Activated CD4-positive, alpha-beta T cell treated with anti-CD3 and anti-CD28 coated beads, Interleukin-2, amount 10 ng/mL, durations not matched to agents 7 days and 5 days (primary cell): Measurements from ENCODE around the gene SPECC1L. TPM values are rescaled to one million over a fixed set of nuclear protein-coding genes. Genes with fewer than 3 reads are reported as not detected.

ENCODE experiments used
- CTCF ChIA-PET: fragments of 350-600 bp; sonication (Branson Sonifier 250); formaldehyde crosslinking; loops from one replicate; lab custom pipeline; 2021; ENCODE audit warnings: antibody characterized with exemption; lab: Charles Lee
- POLR2A ChIA-PET: fragments of 350-600 bp; sonication (Branson Sonifier 250); formaldehyde crosslinking; loops from one replicate; lab custom pipeline; 2021; ENCODE audit warnings: antibody characterized with exemption; lab: Charles Lee
- DNase-seq: peaks from one replicate; pipeline ENCODE4 v3.0.0-alpha.2; 2020
- H3K27ac Mint-ChIP-seq: one replicate; pipeline ENCODE4 v1.8.0; 2021; ENCODE audit warnings: mild to moderate bottlenecking, moderate library complexity, mixed read lengths
- H3K27me3 Mint-ChIP-seq: one replicate; pipeline ENCODE4 v1.8.0; 2021; ENCODE audit warnings: mixed read lengths
- H3K36me3 Mint-ChIP-seq: one replicate; pipeline ENCODE4 v1.8.0; 2021; ENCODE audit warnings: low read depth, mixed read lengths
- H3K4me1 Mint-ChIP-seq: one replicate; pipeline ENCODE4 v1.8.0; 2021; ENCODE audit warnings: mixed read lengths
- H3K4me3 Mint-ChIP-seq: one replicate; pipeline ENCODE4 v1.8.0; 2021; ENCODE audit warnings: mild to moderate bottlenecking, moderate library complexity, mixed read lengths
- H3K9me3 Mint-ChIP-seq: one replicate; pipeline ENCODE4 v1.8.0; 2021; ENCODE audit warnings: mixed read lengths
- total RNA-seq, 2 experiments: library from RNA; stranded (reverse); gene quantifications; one replicate each; pipeline ENCODE4 v1.2.3, GENCODE V29; 2021

The SPECC1L gene
- total RNA-seq, 2 experiments from 2014 or later, result 53.1 to 59.5 TPM

DNA sequence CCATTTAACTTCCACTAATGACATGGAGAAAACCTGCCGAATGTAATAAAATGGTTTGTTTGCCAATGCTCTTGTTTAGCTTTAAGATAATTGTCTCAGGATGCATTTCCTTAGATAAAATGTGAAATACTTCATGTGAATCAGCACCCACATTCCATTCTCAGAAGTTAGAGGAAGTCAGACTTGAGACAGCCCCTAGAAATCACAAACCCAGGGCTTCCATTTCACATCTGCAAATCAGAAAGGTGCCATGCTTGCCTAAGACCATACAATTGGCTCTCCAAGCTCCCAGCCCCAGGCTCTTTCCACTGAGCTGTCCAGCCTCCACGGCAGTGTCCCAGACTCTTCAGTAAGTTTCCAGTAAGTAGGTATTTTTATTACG is 121.2 kb downstream of the SPECC1L start:
- Mint-ChIP-seq H3K27me3 (no peaks in the 10 kb centered on the region), H3K27ac (no peak overlapping the region), H3K4me1 (peaks cover 30% of the 10 kb centered on the region), H3K36me3 (peaks cover 23% of the 10 kb centered on the region), H3K4me3 (no peak overlapping the region), H3K9me3 (no peaks in the 10 kb centered on the region)
- CTCF ChIA-PET, result interaction anchor here (0.9 to 3.1 kb wide), 3 partner anchors 7 to 488 kb away, joined by 3 to 8 read pairs (median 6); no protein-coding TSS in a partner anchor
- POLR2A ChIA-PET, result interaction anchor here (0.7 kb wide), 1 partner anchor 9 kb away, joined by 3 read pairs; no protein-coding TSS in a partner anchor
- DNase-seq, result no peak

DNA sequence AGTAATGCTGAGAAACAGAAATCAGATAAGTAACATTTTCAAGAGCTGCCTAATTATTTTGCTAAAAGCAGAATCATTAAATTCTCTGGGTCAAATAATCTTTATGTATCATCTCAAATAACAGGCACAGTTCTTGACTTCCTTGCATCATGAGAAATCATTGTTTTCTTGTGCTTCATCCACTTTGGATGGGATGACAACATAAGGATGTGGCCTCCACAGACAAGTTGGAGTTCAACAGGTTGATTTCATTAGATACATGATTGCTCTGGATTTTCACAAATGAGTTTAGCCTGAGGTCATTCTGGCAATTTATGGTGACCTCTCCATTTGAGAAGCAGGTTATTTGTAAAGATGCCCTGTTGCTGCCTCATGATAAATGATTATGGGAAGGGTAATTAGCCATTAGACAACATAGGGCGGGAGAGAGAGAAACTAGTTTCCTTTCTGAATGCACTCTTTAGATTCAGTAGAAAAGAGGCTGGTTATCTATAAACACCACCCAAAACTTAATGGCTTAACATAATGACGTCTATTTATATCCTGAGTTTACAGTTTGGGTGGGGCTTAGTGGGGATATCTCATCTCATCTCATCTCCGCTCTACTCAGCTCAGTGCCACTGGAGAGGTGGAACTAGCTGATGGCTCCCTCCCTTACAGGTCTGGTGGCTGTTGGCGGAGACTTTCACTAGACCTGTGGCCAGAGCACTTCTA is 121.7 kb downstream of the SPECC1L start:
- CTCF ChIA-PET, result interaction anchor here (0.6 to 3.1 kb wide), 5 partner anchors 7 to 489 kb away, joined by 3 to 8 read pairs (median 3); no protein-coding TSS in a partner anchor
- Mint-ChIP-seq H3K4me1 (peaks cover 27% of the 10 kb centered on the region), H3K27ac (no peak overlapping the region)

DNA sequence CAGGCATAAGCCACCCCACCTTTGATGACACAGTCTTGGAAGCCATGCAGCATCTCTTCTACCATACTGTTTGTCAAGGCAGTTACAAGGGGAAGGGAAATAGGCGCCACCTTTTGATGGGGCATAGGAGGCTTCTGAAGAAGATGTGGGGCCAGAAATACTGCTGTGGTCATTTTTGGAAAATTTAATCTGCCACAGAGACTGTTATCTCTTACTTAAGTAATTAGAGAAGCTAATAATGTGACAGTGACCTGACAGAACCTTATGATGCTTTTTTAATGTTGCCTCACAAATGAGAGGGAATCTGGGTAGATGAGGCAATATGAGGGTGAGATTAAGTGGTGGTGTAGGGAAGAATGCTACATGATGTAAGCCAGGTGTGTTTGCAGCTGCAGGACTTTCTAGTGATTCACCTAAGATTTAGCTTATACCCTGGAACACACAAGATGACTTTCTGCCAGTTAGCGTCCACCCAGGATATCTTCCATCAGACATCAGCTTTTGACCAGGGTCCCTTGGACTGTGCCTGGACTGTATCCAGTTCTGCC is 122.5 kb downstream of the SPECC1L start:
- ChIA-PET POLR2A (no interaction called here), CTCF (interaction anchor here (0.6 to 1.5 kb wide), 2 partner anchors 8 to 28 kb away, joined by 3 read pairs; no protein-coding TSS in a partner anchor)

More for the DNA sequence above, 121.7 kb downstream of the SPECC1L start:
- no peak overlapping the region for H3K4me3 Mint-ChIP-seq
- peaks cover 20% of the 10 kb centered on the region for H3K36me3 Mint-ChIP-seq
- no peaks in the 10 kb centered on the region for H3K9me3 Mint-ChIP-seq
- POLR2A ChIA-PET, result no interaction called here
- no peak for DNase-seq
- H3K27me3 Mint-ChIP-seq, result no peaks in the 10 kb centered on the region

DNA sequence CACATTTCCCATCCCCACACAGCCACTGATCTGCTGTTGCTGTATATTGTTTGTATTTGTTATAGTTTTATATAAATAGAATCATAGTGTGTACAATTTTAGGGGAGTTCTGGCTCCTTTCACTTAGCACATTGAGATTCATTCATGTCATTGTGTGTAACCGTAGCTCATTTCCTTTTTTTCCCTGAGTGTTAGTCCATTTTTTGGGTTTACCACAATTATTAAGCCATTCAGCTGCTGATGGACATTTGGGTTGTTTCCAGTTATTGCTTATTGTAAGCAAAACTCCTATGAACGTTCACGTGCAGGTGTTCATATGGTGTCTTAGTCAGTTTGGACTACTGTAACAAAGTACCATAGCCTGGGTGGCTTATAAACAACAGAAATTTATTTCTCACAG is 123.2 kb downstream of the SPECC1L start:
- Mint-ChIP-seq H3K4me1 (peaks cover 40% of the 10 kb centered on the region), H3K36me3 (peaks cover 19% of the 10 kb centered on the region), H3K4me3 (no peak overlapping the region), H3K27ac (no peak overlapping the region), H3K9me3 (no peaks in the 10 kb centered on the region), H3K27me3 (no peaks in the 10 kb centered on the region)
- ChIA-PET CTCF (interaction anchor here (1.5 kb wide), 1 partner anchor 7 kb away, joined by 3 read pairs; no protein-coding TSS in a partner anchor), POLR2A (no interaction called here)
- no peak for DNase-seq

More for the DNA sequence above, 122.5 kb downstream of the SPECC1L start:
- Mint-ChIP-seq H3K27me3 (no peaks in the 10 kb centered on the region), H3K4me1 (peaks cover 32% of the 10 kb centered on the region), H3K9me3 (no peaks in the 10 kb centered on the region), H3K27ac (no peak overlapping the region), H3K4me3 (no peak overlapping the region), H3K36me3 (peaks cover 21% of the 10 kb centered on the region)
- DNase-seq, result no peak

DNA sequence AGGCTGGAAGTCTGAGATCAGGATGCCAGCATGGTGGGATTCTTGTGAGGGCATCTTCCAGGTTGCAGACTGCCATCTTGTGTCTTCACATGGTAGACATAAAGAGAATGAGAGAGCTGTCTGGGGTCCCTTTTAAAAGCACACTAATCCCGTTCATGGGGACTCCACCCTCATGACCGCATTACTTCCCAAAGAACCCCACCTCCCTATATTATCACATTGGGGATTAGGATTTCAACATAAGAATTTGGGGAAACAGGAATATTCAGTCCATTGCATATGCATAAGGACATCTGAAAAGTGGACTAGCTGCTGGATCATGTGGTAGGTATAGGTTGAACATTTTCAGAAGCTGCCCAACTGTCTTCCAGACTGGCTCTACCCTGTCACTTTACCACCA is 123.6 kb downstream of the SPECC1L start:
- Mint-ChIP-seq H3K9me3 (no peaks in the 10 kb centered on the region), H3K4me3 (no peak overlapping the region), H3K27ac (no peak overlapping the region), H3K36me3 (peaks cover 19% of the 10 kb centered on the region), H3K27me3 (no peaks in the 10 kb centered on the region), H3K4me1 (peaks cover 41% of the 10 kb centered on the region)
- ChIA-PET CTCF (no interaction called here), POLR2A (no interaction called here)
- no peak for DNase-seq

DNA sequence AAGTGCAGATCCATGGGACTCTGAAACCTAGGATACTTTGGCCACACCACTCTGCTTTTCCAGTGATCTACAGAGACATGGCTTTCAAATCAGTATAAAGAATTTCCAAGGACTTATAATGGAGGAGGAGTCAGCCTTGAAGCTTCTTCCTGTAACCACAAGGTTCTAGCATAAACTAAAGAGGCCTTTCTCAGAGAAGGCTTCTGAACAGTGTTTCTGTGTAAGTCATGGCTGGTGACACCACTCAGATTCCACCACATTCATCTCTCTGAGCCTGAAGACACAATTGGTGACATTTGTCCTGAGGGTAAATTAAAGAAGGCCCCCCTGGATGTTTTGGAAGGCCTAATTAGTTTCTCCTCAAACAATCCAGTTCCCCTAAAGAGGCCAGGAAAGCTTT is 127.8 kb downstream of the SPECC1L start:
- Mint-ChIP-seq H3K4me1 (peaks cover 42% of the 10 kb centered on the region), H3K9me3 (no peaks in the 10 kb centered on the region), H3K27ac (no peak overlapping the region), H3K4me3 (no peak overlapping the region), H3K27me3 (no peaks in the 10 kb centered on the region), H3K36me3 (peaks cover 19% of the 10 kb centered on the region)
- no peak for DNase-seq
- ChIA-PET POLR2A (no interaction called here), CTCF (interaction anchor here (2.6 kb wide), 1 partner anchor 8 kb away, joined by 8 read pairs; no protein-coding TSS in a partner anchor)

DNA sequence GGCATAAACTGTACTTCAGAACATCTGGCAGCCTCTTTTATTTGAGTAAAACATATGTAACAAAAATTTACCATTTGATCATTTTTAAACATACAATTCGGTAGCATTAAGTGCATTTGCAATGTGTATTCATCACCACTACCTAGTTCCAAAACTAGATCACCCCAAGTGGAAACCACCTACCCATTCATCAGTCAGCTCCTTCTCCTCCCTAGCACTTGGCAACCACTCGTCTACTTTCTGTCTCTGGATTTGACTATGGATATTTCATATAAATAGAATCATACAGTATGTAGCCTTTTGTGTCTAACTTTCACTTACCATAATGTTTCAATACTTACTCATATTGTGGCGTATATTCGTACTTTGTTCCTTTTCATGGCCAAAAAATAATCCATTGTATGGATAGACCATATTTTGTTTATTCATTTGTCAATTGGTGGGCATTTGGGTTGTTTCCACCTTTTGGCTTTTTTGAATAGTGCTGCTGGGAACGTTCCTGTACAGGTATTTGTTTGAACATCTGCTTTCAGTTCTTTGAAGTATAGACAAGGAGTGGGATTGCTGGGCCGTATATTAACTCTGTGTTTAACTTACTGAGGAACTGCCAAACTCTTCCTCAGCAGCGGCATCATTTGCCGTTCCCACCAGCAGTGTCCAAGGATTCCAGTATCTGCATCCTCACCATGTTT is 129.5 kb downstream of the SPECC1L start:
- POLR2A ChIA-PET, result interaction anchor here (0.6 kb wide), 1 partner anchor 168 kb away, joined by 3 read pairs; no protein-coding TSS in a partner anchor
- CTCF ChIA-PET, result interaction anchor here (0.6 to 2.6 kb wide), 7 partner anchors 9 to 588 kb away, joined by 3 to 8 read pairs (median 4); no protein-coding TSS in a partner anchor
- H3K36me3 Mint-ChIP-seq, result peaks cover 22% of the 10 kb centered on the region

DNA sequence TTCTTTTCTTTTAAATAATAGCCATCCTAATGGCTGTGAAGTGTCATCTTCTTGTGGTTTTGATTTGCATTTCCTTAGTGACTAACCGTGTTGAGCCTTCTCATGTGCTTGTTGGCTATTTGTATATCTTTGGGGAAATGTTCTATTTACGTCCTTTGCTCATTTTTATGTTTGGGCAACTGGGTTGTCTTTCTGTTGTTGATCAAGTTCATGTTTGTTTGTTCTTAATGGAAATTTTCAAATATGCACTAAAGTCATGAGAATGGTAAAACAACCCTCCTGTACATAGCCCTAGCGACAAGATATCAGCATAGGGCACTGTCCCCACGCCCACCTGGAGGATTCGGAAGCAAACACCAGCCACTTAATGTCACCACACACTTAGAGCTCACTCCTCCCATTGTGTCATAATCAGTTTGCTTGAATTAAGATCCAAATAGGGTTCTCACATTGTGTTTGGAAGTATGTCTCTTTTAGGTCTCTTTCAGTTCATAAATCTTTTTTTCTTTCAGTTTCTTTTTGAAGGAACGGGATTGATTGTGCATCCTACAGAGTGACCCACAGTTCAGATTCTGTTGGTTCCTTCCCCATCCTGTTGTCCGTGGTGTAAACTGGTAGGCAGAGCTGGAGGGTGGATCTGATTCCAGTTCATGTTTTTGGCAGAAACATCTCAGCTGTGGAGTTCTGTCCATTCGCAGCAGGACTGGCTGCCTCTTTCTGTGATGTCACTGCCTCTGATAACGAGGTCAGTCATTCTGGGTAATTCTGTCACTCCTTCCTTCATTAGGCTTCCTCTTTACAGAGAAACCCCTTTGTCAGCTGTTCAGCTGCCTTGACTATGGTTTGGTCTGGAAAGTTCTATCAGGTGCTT is 130.3 kb downstream of the SPECC1L start:
- H3K27ac Mint-ChIP-seq, result peak overlapping the region; percentile 37
- H3K9me3 Mint-ChIP-seq, result no peaks in the 10 kb centered on the region
- CTCF ChIA-PET, result interaction anchor here (1.2 to 2.6 kb wide), 4 partner anchors 8 to 21 kb away, joined by 3 to 8 read pairs (median 6); no protein-coding TSS in a partner anchor
- DNase-seq, result no peak
- peaks cover 40% of the 10 kb centered on the region for H3K4me1 Mint-ChIP-seq
- POLR2A ChIA-PET, result interaction anchor here (0.6 kb wide), 1 partner anchor 167 kb away, joined by 3 read pairs; no protein-coding TSS in a partner anchor
- peaks cover 22% of the 10 kb centered on the region for H3K36me3 Mint-ChIP-seq
- no peaks in the 10 kb centered on the region for H3K27me3 Mint-ChIP-seq
- H3K4me3 Mint-ChIP-seq, result peak overlapping the region; percentile 39

More for the DNA sequence above, 129.5 kb downstream of the SPECC1L start:
- Mint-ChIP-seq H3K27me3 (no peaks in the 10 kb centered on the region), H3K9me3 (no peaks in the 10 kb centered on the region), H3K27ac (no peak overlapping the region), H3K4me3 (no peak overlapping the region), H3K4me1 (peaks cover 42% of the 10 kb centered on the region)
- DNase-seq, result no peak

DNA sequence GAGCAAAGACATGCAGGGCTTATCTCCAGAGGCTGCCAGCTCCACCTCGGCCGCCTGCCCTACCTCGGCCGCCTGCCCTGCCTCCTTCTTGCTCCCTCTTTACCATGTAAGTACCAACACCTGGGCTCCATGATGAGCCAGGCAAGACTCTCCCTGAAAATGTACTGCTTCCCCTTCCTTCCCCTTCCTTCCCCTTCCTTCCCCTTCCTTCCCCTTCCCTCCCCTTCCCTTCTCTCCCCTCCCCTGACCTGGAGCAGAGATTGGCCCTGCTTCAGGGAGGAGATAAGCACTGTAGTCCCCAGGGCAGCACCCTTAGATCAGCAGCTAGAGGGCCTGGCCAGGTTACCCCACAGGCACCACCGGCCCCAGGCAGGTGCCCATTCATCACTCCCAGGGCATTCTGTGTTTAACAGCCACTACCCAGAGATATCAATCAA is 131.3 kb downstream of the SPECC1L start:
- H3K4me1 Mint-ChIP-seq, result peaks cover 45% of the 10 kb centered on the region
- CTCF ChIA-PET, result interaction anchor here (1.3 kb wide), 1 partner anchor 9 kb away, joined by 3 read pairs; no protein-coding TSS in a partner anchor

DNA sequence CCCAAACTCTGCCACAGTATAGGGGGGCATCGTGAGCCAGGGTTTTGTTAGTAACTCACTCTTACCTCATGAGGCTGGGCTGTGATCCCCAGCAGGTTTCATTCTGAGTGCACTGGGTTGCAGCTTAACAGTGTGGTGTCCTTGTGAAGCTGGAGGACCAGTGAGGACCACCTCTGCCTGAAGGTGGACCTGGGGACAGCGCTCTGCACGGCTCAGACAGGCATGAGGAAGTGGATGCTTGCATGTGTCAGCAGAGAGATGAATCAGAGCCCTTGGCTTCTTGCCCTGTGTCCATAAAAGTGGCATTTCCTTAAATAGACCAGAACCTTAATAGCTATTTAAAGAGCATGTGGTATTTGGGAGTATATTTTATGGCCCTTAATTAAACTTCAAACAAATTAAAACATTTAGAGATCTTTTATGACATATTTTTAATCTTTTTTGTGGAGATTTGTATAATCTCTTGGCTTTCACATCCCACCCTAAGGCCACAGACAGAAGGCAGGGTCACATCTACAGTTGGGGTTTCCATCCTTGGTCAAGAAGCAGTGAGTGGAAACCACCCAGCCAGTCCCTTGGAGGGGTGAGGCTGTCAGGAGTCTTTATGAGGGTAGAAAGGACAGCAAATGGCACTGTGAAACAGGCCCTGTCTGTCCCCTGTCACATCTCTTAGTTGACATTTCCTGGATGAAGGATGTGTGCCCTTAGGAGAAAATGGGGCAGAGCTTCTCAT is 132.0 kb downstream of the SPECC1L start:
- Mint-ChIP-seq H3K36me3 (peaks cover 20% of the 10 kb centered on the region), H3K4me1 (peaks cover 52% of the 10 kb centered on the region), H3K9me3 (no peaks in the 10 kb centered on the region), H3K27me3 (no peaks in the 10 kb centered on the region), H3K4me3 (no peak overlapping the region), H3K27ac (peak overlapping the region; percentile 38)
- POLR2A ChIA-PET, result no interaction called here
- DNase-seq, result no peak
- CTCF ChIA-PET, result interaction anchor here (1.4 kb wide), 1 partner anchor 21 kb away, joined by 4 read pairs; no protein-coding TSS in a partner anchor

More for the DNA sequence above, 131.3 kb downstream of the SPECC1L start:
- no peaks in the 10 kb centered on the region for H3K9me3 Mint-ChIP-seq
- peaks cover 20% of the 10 kb centered on the region for H3K36me3 Mint-ChIP-seq
- H3K27ac Mint-ChIP-seq, result no peak overlapping the region
- DNase-seq, result no peak
- POLR2A ChIA-PET, result no interaction called here
- H3K4me3 Mint-ChIP-seq, result no peak overlapping the region
- H3K27me3 Mint-ChIP-seq, result no peaks in the 10 kb centered on the region

DNA sequence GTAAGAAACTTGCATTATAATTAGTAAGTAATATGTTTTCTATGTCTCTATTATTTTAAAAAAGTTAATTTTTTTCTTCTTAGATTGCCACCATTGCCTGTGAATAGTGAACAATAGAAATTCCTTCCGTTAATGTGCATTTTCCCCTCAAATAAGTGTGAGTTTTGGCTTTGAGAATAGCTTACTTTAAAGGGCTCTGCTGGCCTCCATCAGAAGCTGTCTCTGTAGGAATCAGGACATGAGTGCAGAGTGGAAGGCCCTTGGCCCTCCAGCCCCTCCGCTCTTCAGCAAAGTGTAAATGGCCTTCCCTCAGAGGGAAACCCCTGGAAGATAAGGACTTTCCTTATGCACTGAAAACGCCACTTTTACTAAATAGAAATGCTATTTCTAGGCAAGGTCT is 132.7 kb downstream of the SPECC1L start:
- H3K27me3 Mint-ChIP-seq, result no peaks in the 10 kb centered on the region
- no peak for DNase-seq
- H3K9me3 Mint-ChIP-seq, result no peaks in the 10 kb centered on the region
- H3K27ac Mint-ChIP-seq, result no peak overlapping the region
- peaks cover 19% of the 10 kb centered on the region for H3K36me3 Mint-ChIP-seq
- CTCF ChIA-PET, result interaction anchor here (1.4 kb wide), 1 partner anchor 20 kb away, joined by 4 read pairs; no protein-coding TSS in a partner anchor
- POLR2A ChIA-PET, result no interaction called here
- peaks cover 51% of the 10 kb centered on the region for H3K4me1 Mint-ChIP-seq
- no peak overlapping the region for H3K4me3 Mint-ChIP-seq
